Activated CD4-positive, alpha-beta T cell treated with anti-CD3 and anti-CD28 coated beads, Interleukin-2, amount 10 ng/mL, durations not matched to agents 24 days and 14 days (primary cell): ENCODE results near the gene SLC7A5. TPM values are rescaled to one million over a fixed set of nuclear protein-coding genes. Genes with fewer than 3 reads are reported as not detected.

Experiments
- DNase-seq: peaks from one replicate; pipeline ENCODE4 v3.0.0; 2022
- H3K27ac Mint-ChIP-seq: one replicate; pipeline ENCODE4 v1.8.0; 2022; ENCODE audit warnings: mild to moderate bottlenecking, mixed read lengths
- H3K27me3 Mint-ChIP-seq: one replicate; pipeline ENCODE4 v1.8.0; 2022; ENCODE audit warnings: mixed read lengths
- H3K36me3 Mint-ChIP-seq: one replicate; pipeline ENCODE4 v1.8.0; 2022; ENCODE audit warnings: low read depth, mild to moderate bottlenecking, mixed read lengths
- H3K4me1 Mint-ChIP-seq: one replicate; pipeline ENCODE4 v1.8.0; 2021; ENCODE audit warnings: mixed read lengths
- H3K4me3 Mint-ChIP-seq: one replicate; pipeline ENCODE4 v1.8.0; 2022; ENCODE audit warnings: mild to moderate bottlenecking, moderate library complexity, mixed read lengths
- H3K9me3 Mint-ChIP-seq: one replicate; pipeline ENCODE4 v1.8.0; 2021; ENCODE audit warnings: mixed read lengths
- intact Hi-C: fragments of 100-400 bp; cut with micrococcal nuclease; formaldehyde crosslinking; loops from one replicate; pipeline ENCODE4 v1.15.1; 2023
- total RNA-seq: library from RNA; stranded (reverse); gene quantifications from 2 replicates; pipeline ENCODE4 v1.2.3, GENCODE V29; 2022

SLC7A5 gene
- total RNA-seq, 1 donor from 2014 or later: 408 TPM

DNA sequence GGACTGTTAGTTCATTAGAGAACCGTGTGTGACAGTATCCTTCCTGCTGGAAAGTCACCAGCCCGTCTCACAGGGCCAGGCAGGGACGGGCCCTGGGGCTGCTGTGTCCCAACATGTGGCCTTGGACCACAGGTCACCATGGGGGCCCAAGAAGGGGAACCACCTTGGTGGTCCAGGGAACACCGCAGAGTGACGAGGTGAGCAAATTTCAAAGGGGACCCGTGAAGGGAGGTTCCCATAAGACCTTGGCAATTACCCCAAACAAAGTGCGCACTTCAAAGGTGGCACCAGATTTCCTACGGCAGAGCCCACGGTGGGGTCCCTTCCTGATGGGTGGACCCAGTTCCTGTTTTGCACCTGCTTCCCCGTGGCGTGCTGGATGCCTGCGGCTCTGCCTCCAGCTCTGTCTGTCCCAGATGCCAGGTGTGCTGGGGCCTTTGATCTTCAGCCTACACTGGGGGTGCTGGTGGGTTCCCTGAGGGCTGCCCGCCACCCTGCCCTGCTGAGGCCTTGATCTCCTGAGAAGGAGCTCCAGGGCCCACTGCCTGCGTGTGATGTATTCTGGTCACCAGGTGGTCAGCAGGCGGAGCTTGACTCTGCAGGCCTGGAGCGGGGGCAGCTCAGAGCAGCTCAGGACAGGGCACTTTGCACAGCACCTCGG lies 27.0 kb downstream of the SLC7A5 start:
- intact Hi-C loops: no loop called here
- no peak for DNase-seq
- Mint-ChIP-seq H3K27me3 (no peaks in the 10 kb centered on the region), H3K9me3 (no peaks in the 10 kb centered on the region), H3K4me3 (no peak overlapping the region), H3K27ac (no peak overlapping the region), H3K4me1 (peaks cover 9% of the 10 kb centered on the region), H3K36me3 (peaks cover 46% of the 10 kb centered on the region)

GRCh38 chr16:87841340-87842208 lies 27.7 kb downstream of the SLC7A5 start:
- intact Hi-C loops: no loop called here
- Mint-ChIP-seq H3K27ac (no peak overlapping the region), H3K4me1 (peaks cover 9% of the 10 kb centered on the region), H3K36me3 (peaks cover 51% of the 10 kb centered on the region), H3K27me3 (no peaks in the 10 kb centered on the region), H3K4me3 (no peak overlapping the region), H3K9me3 (no peaks in the 10 kb centered on the region)
- DNase-seq: no peak

GRCh38 chr16:87840271-87840978 lies 28.9 kb downstream of the SLC7A5 start:
- intact Hi-C loops: no loop called here
- H3K27me3 Mint-ChIP-seq: no peaks in the 10 kb centered on the region
- H3K4me3 Mint-ChIP-seq: no peak overlapping the region
- H3K4me1 Mint-ChIP-seq: peaks cover 8% of the 10 kb centered on the region
- H3K9me3 Mint-ChIP-seq: no peaks in the 10 kb centered on the region
- H3K36me3 Mint-ChIP-seq: peaks cover 57% of the 10 kb centered on the region
- H3K27ac Mint-ChIP-seq: no peak overlapping the region
- no peak for DNase-seq

DNA sequence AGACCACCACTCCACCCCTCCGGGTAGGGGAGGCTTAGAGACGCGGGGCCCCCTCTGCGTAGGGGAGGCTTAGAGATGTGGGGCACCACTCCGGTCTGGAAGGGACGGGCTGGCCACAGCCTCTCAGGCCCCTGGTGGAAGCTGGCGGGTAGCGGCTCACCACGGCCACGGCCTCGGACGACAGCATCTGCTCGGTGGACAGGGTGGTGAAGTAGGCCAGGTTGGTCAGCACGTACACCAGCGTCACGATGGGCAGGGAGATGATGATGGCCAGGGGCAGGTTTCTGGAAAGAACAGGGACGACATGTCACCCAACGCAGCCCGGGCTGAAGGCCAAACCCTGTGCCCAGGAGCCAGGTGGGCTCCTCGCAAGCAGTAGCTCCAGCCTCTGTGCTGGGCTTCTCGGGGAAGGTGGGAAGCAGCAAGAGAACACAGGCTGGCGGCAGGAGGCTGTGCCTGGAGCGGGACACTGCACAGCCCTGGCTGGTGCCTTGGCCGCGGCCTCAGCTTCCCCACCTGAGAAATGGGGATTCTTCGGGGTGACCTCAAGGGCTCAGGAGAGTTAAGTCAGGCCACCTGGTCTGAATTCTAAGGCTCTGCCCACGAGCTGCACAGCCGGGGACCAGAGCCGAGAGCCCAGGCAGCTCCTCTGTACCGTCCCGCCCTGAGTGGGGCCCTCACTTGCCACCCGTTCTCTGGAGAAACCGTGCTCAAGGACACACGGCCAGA lies 29.6 kb downstream of the SLC7A5 start:
- DNase-seq: no peak
- Mint-ChIP-seq H3K27me3 (no peaks in the 10 kb centered on the region), H3K4me1 (peaks cover 6% of the 10 kb centered on the region), H3K4me3 (no peak overlapping the region), H3K36me3 (peaks cover 55% of the 10 kb centered on the region), H3K9me3 (no peaks in the 10 kb centered on the region), H3K27ac (no peak overlapping the region)
- intact Hi-C loops: no loop called here

DNA sequence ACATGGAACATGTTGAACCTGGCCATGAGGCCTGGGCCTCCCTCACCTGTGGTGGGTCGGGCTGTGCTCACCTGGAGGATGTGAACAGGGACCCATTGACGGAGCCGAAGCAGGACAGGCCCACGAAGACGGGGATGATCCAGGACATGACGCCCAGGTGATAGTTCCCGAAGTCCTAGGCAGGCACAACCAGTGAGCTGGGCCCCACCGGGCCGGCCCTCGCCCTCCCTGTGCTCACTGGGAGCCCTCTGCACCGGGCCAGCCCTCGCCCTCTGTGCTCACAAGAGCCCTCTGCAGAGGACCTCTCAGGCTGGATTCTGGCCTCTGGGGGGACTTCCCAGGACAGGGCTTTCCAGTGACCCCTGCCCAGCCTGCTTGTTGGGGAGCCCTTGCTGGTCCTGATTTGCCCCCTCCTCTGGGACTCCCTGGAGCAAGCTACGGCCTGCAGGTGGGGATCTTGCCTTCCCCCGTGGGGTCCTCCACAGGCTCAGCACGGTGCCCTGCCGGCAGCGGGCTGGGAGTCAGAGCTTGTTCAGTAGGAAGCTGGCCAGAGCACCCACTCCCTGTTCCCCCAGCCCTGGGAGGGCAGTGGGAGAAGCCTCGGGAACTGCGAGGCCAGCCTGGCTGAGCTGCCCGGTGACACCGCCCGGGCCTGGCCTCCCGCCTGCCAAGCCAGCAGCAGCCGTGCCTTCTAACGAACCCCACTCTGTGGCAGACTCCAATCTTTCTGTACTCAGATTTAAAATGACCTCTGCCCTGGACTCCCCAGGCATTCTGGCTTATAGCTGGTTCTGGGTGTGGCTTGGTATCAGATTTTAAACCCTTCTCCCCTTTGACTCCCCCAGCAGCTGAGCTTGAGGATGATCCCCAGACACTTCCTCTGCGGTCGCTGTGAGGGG lies 30.4 kb downstream of the SLC7A5 start:
- Mint-ChIP-seq H3K9me3 (no peaks in the 10 kb centered on the region), H3K36me3 (peaks cover 58% of the 10 kb centered on the region), H3K4me3 (no peak overlapping the region), H3K27ac (no peak overlapping the region), H3K4me1 (peaks cover 5% of the 10 kb centered on the region), H3K27me3 (no peaks in the 10 kb centered on the region)
- DNase-seq: no peak
- intact Hi-C loops: no loop called here

DNA sequence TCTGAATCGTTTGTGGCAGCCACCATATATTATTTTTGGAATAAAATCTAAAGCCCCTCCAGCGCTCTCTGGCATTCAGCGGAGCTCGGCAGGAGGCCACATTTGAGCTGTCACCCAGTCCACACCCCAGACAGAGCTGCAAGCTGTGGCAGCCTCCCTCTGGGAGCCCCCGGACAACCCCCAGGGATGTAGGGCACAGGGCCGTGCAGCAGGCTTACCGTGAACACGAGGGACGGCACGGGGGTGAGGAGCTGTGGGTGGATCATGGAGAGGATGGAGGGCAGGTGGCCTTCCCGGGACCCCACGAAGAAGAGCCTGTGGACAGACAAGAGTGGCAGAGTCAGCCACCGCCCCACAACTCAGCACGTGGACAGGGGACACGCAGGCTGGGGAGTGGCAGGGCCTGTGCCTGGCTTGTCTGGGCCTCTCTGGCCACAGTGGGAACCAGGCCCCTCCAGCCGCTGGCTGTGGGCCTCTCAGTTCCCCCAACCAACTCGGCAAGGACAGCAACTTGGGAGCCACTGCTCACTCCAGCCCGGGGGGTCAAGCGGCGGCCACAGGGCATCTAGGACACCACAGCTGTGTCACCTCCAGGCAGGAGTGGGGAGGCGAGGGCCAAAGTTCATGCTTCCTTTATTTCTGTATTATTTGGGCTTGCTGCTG lies 31.5 kb downstream of the SLC7A5 start:
- no peaks in the 10 kb centered on the region for H3K9me3 Mint-ChIP-seq
- DNase-seq: no peak
- peaks cover under 1% of the 10 kb centered on the region for H3K4me1 Mint-ChIP-seq
- H3K27me3 Mint-ChIP-seq: no peaks in the 10 kb centered on the region
- H3K27ac Mint-ChIP-seq: no peak overlapping the region
- H3K4me3 Mint-ChIP-seq: no peak overlapping the region
- intact Hi-C loops: no loop called here
- H3K36me3 Mint-ChIP-seq: peaks cover 54% of the 10 kb centered on the region

DNA sequence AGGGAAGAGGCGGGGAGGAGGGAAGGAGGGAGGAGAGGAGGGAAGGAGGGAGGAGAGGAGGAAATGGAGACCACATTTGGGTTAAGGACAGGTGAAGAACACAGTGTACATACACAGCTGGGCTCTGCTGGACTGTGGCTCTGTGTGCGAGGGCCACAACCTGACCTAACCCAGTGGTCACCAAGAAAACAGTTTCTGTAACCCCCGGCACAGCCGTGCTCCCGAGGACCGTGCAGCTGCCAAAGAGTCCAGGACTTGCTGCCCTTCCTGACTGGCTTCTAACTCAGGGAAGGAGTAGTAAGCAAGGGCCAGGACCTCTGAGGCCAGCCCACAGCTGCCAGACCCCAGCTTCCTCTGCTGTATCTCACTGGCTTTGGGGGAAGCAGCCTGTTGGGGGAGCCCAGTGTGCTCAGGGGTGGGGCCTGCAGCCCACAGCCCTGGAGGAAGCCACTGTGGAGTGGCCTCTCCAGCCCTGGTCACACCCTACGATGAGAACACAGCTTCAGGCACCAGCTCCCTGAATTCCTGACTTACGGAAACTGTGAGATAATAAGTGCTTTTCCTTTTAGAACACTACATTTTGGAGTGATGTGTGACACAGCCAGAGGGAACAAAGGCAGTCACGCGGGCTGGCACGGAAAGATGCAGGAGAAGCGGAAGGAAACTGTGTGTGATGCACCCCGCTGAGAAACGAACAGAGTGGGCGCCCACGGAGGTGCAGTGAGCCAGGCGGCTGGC lies 32.3 kb downstream of the SLC7A5 start:
- Mint-ChIP-seq H3K4me3 (no peak overlapping the region), H3K36me3 (peaks cover 57% of the 10 kb centered on the region), H3K27me3 (no peaks in the 10 kb centered on the region), H3K4me1 (no peaks in the 10 kb centered on the region), H3K9me3 (no peaks in the 10 kb centered on the region), H3K27ac (no peak overlapping the region)
- intact Hi-C loops: no loop called here
- no peak for DNase-seq

DNA sequence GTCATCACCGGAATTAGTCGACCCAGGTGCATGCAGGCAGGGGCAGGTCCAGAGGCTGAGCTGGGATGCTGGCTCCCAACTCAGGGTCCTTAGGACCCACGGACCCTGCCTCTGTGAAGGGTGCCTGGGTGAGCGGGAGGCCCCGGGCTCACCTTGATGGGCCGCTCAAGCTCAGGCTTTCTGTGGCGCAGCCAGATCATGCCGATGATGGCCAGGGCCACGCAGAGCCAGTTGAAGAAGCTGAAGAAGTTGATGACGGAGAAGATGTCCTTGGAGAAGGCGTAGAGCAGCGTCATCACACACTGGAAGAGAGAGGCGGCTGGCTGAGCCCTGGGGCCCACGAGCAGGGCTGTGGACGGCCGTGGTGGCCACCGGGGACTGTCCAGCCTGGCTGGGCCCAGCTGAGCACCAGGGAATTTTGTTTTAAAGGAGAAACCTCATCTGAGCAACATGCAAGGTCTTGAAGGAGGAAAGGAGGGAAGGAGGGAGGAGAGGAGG lies 32.9 kb downstream of the SLC7A5 start:
- Mint-ChIP-seq H3K36me3 (peaks cover 60% of the 10 kb centered on the region), H3K27ac (no peak overlapping the region), H3K27me3 (no peaks in the 10 kb centered on the region), H3K4me1 (no peaks in the 10 kb centered on the region), H3K9me3 (no peaks in the 10 kb centered on the region), H3K4me3 (no peak overlapping the region)
- DNase-seq: no peak
- intact Hi-C loops: no loop called here

- H3K27ac Mint-ChIP-seq: no peak overlapping the region
- H3K4me1 Mint-ChIP-seq: no peaks in the 10 kb centered on the region
- no peak for DNase-seq
- no peak overlapping the region for H3K4me3 Mint-ChIP-seq
- no peaks in the 10 kb centered on the region for H3K27me3 Mint-ChIP-seq
- H3K9me3 Mint-ChIP-seq: no peaks in the 10 kb centered on the region
- peaks cover 62% of the 10 kb centered on the region for H3K36me3 Mint-ChIP-seq
- intact Hi-C loops: no loop called here
These were observed 33.4 kb downstream of the SLC7A5 start for GRCh38 chr16:87835882-87836331.

GRCh38 chr16:87834668-87835473 lies 34.4 kb downstream of the SLC7A5 start:
- intact Hi-C loops: no loop called here

DNA sequence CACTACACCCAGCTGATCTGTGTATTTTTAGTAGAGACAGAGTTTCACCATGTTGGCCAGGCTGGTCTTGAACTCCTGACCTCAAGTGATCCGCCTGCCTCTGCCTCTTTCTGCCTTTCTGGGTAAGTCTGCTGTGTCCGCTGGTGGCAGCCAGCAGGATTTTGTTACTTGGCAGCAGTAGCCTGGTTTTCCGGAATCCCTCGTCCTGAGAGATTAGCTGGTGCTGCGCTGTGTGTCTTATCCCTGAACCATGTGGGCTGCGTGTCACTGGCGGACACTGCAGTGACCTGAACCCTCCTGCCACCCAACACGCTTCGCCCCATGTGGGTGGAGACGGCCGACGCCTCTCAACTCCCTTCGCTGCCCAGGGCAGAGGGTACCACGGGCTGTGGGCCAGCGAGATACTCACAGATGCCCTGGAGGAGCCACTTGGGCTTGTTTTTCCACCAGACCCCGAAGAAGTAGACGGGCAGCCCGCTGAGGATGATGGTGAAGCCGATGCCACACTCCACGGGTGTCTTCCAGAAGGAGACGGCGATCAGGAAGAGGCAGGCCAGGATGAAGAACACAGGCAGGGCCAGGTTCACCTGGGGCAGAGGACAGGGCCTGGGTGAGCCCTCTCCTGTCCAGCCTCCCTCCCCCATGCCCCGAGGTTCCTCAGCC lies 35.2 kb downstream of the SLC7A5 start:
- no peak for DNase-seq
- Mint-ChIP-seq H3K9me3 (no peaks in the 10 kb centered on the region), H3K4me3 (no peak overlapping the region), H3K27ac (no peak overlapping the region), H3K27me3 (no peaks in the 10 kb centered on the region), H3K4me1 (no peaks in the 10 kb centered on the region), H3K36me3 (peaks cover 64% of the 10 kb centered on the region)
- intact Hi-C loops: no loop called here

More at GRCh38 chr16:87834668-87835473, 34.4 kb downstream of the SLC7A5 start:
- Mint-ChIP-seq H3K9me3 (no peaks in the 10 kb centered on the region), H3K36me3 (peaks cover 66% of the 10 kb centered on the region), H3K4me3 (no peak overlapping the region), H3K27ac (no peak overlapping the region), H3K4me1 (no peaks in the 10 kb centered on the region), H3K27me3 (no peaks in the 10 kb centered on the region)
- no peak for DNase-seq
